Measurements from ENCODE around the gene SLC2A10. TPM values are rescaled to one million over a fixed set of nuclear protein-coding genes. Genes with fewer than 3 reads are reported as not detected.

The SLC2A10 gene
- total RNA-seq, 1 experiment from 2014 or later, result 33.6 TPM

DNA sequence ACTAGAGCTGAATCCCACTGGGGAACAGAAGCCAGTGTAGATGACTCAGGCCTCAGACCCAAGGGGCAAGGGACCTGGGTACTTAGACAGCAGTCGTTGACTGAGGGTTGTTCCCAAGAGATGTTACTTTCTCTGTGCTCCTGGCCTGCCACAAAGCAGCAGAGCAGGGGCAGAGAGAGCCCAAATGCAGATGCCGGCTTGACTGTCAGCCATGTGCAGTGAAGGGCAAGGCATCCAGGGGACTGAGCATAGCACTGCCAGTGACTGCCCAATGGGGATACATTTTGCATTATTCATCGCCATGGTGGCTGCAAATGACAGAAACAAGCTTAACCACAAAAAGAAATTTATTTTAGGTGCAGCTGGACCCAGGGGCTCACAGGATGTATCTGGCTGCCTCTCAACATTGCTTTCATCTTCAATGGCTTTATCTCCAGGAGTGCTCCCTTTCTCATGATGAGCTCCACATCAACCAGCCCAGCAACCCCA lies 12.6 kb upstream of the SLC2A10 start:
- Histone ChIP-seq H3K9me2 (ENCODE audit: insufficient read depth) (no peaks in the 10 kb centered on the region), H3F3A (ENCODE audit: insufficient read depth, low read depth) (no peaks in the 10 kb centered on the region), H4K20me1 (ENCODE audit: insufficient read depth) (no peaks in the 10 kb centered on the region), H3K4me2 (no peak overlapping the region), H3K36me3 (ENCODE audit: low read depth) (no peaks in the 10 kb centered on the region), H3K9me3 (ENCODE audit: insufficient read depth, low read depth) (no peaks in the 10 kb centered on the region), H3K4me1 (replicated peaks; ENCODE audit: insufficient read depth) (no peaks in the 10 kb centered on the region), H3K79me2 (ENCODE audit: low read depth) (no peaks in the 10 kb centered on the region), H3K27ac (no peak overlapping the region), H3K27me3 (ENCODE audit: insufficient read depth, low read depth) (no peaks in the 10 kb centered on the region), H2AFZ (no peak overlapping the region), H3K4me3 (no peak overlapping the region)
- POLR2A ChIA-PET (ENCODE audit: unreplicated experiment), result no interaction called here
- intact Hi-C loops (cut with micrococcal nuclease; ENCODE audit: unreplicated experiment), result no loop called here
- peak in 1 of 2 experiments; percentile 18 for DNase-seq
- TF ChIP-seq EZH2 (IDR thresholded peaks at IDR 0.05; ENCODE audit: low read depth), result no peak
- no peak for TF ChIP-seq CTCF (conservative IDR thresholded peaks at IDR 0.05)
- CTCF ChIA-PET, result no interaction called here
- BruUV-seq (replicated peaks), result no TSS peak

DNA sequence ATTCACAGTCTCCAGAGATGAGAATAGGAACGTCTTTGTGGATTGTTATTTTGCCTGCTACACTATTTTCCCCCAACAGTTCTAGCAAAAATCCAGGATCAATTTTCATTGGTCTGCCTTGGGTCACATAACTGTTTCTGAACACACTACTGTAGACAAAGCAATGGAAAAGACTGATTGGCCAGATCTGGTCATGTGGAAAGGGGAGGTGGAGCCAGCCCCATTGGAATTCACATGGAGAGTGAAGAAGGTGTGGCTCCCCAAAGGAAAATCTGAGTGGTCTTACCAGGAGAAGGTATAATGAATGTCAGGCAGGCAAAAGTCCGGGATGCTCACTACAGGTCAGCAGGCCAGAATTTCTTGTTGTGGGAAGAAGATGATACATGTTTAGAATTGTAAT lies 10.7 kb upstream of the SLC2A10 start:
- intact Hi-C loops (cut with micrococcal nuclease; ENCODE audit: unreplicated experiment), result loop anchor here (1.0 kb wide), 1 partner anchor 177 kb away; no protein-coding TSS in a partner anchor
- Histone ChIP-seq H3K36me3 (ENCODE audit: low read depth) (no peaks in the 10 kb centered on the region), H2AFZ (no peak overlapping the region), H3K4me3 (no peak overlapping the region), H3K4me1 (replicated peaks; ENCODE audit: insufficient read depth) (peaks cover 12% of the 10 kb centered on the region), H3K4me2 (no peak overlapping the region), H3K27ac (no peak overlapping the region), H3K9me2 (ENCODE audit: insufficient read depth) (no peaks in the 10 kb centered on the region), H3F3A (ENCODE audit: insufficient read depth, low read depth) (no peaks in the 10 kb centered on the region), H4K20me1 (ENCODE audit: insufficient read depth) (no peaks in the 10 kb centered on the region), H3K27me3 (ENCODE audit: insufficient read depth, low read depth) (no peaks in the 10 kb centered on the region), H3K79me2 (ENCODE audit: low read depth) (no peaks in the 10 kb centered on the region), H3K9me3 (ENCODE audit: insufficient read depth, low read depth) (no peaks in the 10 kb centered on the region)
- BruUV-seq (replicated peaks), result no TSS peak
- peak in 1 of 2 experiments; percentile 26 for DNase-seq
- ChIA-PET POLR2A (ENCODE audit: unreplicated experiment) (no interaction called here), CTCF (no interaction called here)
- no peak for TF ChIP-seq EZH2 (IDR thresholded peaks at IDR 0.05; ENCODE audit: low read depth)

DNA sequence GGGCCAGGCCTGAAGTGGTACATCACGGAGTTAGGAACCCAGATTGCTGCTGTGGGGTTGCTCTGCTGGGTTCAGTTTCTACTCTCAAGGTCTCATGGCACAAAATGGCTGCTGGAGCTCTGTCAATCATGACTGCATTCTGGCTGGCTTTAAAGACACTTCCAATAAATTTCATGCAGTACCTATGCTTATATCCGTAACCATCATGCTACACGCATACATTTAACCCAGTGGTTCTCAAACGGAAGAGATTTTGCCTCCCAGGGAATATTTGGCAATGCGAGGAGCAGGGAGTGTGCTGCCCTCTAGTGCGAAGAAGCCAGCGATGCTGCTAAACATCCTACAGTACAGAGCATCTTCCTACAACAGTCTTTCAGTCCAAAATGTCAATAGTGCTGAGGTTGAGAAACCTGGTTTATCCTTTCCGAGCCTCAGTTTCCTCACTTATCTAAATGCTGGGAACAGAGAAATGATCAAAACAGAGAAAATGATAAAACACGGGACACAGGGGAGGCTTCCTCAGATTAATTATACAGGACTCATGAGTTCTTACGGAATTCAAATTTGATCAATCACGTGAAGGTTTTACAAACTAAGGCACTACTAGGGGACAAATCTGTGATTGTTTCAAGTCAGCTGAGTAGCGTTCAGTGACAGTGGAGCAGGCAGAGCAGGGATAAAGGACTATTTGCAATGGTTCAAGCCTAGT lies 9.6 kb upstream of the SLC2A10 start:
- Histone ChIP-seq H3K4me2 (no peak overlapping the region), H3K36me3 (ENCODE audit: low read depth) (no peaks in the 10 kb centered on the region), H3K9me3 (ENCODE audit: insufficient read depth, low read depth) (no peaks in the 10 kb centered on the region), H3K9me2 (ENCODE audit: insufficient read depth) (no peaks in the 10 kb centered on the region), H3K27ac (no peak overlapping the region), H2AFZ (no peak overlapping the region), H4K20me1 (ENCODE audit: insufficient read depth) (no peaks in the 10 kb centered on the region), H3K27me3 (ENCODE audit: insufficient read depth, low read depth) (no peaks in the 10 kb centered on the region), H3K4me1 (replicated peaks; ENCODE audit: insufficient read depth) (peaks cover 12% of the 10 kb centered on the region), H3K4me3 (no peak overlapping the region), H3F3A (ENCODE audit: insufficient read depth, low read depth) (no peaks in the 10 kb centered on the region), H3K79me2 (ENCODE audit: low read depth) (no peaks in the 10 kb centered on the region)
- intact Hi-C loops (cut with micrococcal nuclease; ENCODE audit: unreplicated experiment), result loop anchor here (1.0 kb wide), 1 partner anchor 179 kb away; no protein-coding TSS in a partner anchor
- TF ChIP-seq EZH2 (IDR thresholded peaks at IDR 0.05; ENCODE audit: low read depth) (no peak), CTCF (conservative IDR thresholded peaks at IDR 0.05) (peak; percentile 85)
- DNase-seq, result peak; percentile 29 to 37
- no TSS peak for BruUV-seq (replicated peaks)
- POLR2A ChIA-PET (ENCODE audit: unreplicated experiment), result no interaction called here
- CTCF ChIA-PET, result no interaction called here

Measured in PC-9 (cell line).